SKM-1 treated with dmso at 0.1 percent for 144 hours (cell line): ENCODE data around the gene SLC44A3.

Experiments
- DNase-seq: peaks from one replicate; lab custom pipeline; 2025; ENCODE audit not compliant: unreplicated experiment; lab: John Stamatoyannopoulos, UW

SLC44A3 gene

DNA sequence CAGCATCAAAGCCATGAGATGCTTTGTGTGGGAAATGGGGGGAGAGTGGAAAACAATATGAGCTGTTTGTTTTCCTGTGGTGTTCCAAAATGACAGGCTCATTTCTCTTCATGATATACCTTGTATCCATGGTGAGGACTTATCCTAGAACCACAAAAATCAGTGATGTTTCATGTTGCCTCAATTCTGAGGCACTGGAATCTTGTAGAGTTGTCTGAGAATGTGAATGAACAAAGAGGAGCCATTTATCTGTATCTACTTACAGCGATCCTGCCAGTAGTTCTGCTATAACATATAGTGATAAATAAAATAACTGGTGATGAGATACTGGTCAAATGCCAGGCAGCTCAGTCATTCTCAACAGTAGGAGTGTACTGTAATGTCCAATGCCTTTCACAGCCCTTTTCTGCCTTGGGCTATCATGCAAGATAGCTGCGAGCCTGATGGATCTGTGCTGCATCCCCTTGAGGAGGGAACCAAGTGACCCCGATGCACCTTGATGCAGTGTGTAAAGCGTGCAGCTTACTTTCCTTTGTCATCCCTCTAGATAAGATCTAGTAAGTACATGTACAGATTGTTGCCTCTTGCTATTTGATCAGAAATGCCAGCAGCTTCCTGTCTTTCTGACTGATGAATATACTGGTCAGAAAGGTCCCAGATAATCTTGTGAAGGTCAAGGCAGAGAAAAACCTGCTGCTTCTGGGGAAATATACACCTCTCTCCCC is 52.8 kb downstream of the SLC44A3 start:
- no peak for DNase-seq

DNA sequence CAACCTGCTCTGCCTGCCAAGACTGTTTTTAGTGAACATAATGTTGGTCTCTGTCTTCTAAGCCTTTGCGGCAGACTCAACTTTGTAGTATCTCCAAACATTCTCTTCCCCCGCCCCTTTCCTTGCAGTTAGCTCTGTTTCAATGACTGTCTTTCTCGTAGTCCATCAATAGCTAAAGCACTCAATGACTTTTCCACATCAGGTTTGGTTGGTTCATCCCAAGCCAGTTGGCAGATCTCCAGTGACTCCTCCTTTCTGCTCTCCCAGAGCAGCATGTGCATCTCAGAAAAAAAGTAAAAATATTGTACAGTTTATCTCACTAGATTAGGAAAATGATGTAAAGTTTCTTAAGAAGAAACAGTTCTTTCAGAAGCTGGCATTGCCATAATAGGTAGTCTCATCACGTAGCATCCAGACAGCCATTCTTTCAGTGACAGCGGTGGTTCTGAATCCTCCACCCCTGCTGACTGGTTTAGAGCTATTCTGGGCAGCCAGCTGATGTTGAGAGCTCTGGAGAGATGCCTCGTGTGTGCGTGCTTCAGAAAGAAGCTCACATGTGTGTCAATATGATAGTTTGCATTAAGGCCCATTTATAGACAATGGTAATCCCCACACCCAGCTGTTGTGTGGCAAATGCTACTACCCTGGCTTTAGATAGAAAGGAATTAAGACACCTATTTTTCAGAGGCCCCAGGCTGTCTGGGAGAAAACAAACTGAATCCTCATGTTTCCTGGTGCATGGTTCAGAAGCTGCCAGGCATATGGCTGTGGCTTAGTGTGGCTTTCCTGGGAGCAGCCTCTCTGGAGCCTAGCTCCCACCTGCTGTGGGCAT is 53.6 kb downstream of the SLC44A3 start:
- DNase-seq: no peak

DNA sequence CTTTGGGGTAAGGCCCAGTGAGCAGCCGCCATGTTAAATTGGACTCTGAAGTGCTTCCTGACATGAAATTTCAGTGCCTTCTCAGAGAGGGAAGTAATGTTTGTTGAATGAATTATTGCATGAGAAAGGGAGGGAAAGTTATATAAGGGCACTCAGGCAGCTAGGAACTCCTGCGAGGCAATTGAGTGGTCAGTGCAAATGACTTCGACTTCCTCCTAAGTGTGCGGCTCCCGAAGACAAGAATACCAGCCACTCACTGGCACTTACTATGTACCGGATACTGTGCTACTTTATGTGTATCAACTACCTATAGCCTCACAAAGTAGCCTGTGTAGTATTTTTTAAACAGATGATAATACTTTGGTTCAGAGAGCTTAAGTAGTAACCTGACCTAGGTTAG is 54.3 kb downstream of the SLC44A3 start:
- no peak for DNase-seq

DNA sequence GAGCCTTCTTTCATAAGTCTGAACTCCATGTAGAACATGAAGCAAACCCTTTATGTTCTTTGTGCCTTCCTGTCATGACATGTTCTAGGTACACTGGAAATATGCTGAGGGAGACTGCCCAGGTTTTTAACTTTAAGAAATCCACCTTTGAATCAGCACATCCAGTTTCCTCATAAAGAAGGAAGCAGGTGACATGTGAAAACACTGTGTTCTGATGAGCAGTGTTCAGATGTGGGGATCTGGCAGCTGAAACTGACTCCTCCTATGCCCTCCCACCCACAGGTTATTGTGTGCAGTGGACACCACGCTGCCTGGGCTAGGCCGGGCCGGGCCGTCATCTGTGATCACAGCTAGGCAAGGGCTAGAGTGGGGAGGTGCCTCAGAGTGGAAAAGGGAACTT is 55.6 kb downstream of the SLC44A3 start:
- no peak for DNase-seq

DNA sequence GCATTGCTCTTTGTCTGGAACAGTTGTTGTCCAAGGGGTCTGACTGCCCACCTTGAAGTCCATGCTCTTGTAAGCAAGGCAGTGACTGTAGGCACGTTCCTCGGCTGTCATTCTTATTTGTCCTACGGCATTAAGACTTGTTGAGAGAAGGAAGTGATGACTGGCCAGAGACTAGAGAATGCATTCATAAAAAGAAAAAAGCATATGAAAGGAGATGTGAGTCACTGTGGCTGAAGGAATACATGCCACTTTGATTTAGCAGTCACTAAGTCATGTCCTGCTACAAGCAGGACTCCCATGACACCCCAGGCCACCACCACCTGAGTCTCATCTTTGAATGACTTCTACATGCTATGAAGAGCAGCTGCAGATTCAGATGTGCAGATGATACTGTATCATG is 56.2 kb downstream of the SLC44A3 start:
- no peak for DNase-seq

DNA sequence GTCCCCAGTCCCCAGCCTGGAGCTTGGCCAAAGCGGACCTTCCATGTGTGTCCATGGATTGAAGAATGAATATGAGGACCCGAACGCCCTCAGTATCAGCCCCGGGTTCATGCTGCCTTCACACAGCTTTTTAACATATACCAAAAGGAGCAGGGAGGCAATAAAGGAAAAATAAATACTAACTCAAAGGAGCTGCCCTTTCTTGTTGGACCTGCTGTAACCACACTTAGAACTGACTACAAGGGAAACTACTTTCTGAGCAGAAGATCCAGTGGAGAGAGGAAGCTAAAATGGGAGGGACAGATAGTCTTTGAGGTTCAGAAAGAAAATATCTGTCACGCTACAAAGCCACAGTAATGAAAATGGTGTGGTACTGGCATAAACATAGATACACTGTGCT is 58.2 kb downstream of the SLC44A3 start:
- no peak for DNase-seq

DNA sequence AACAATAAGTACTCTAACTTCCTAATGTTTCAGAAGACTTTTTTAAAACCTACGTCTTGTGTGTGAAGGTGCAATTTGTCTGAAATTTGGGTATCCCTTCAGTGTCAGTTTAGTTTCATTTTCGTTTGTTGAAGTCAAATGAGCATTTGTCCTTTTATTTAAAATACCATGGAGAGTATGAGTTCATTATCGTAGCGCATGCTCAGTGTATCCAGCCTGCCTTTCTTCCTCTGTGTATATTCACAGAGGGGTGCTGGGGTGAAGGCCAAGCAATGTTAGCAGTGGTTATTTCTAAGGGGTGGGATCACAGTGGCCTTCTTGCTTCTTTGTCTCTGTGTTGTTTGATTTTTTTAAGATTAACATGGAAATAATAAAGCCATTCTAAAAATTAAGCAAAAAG is 63.5 kb downstream of the SLC44A3 start:
- DNase-seq: no peak

DNA sequence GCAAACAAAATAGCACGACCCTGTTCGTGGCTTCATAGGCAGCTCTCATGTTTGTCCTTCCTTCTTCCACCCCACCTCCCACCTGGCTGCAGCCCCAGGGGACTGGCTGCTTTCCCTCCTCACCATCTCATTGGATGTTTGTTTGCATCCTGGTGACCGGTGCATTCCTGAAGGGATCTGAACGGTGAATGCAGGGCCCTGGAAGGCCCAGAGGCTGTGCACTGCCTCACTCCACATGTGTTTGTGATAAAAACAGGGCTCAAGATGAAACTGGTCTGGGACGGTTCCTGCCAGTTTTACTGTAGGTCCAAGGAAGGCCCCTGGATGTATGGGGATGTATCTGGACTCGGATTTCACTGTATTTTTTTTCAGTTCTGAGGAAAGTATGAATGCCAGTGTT is 63.9 kb downstream of the SLC44A3 start:
- DNase-seq: no peak

DNA sequence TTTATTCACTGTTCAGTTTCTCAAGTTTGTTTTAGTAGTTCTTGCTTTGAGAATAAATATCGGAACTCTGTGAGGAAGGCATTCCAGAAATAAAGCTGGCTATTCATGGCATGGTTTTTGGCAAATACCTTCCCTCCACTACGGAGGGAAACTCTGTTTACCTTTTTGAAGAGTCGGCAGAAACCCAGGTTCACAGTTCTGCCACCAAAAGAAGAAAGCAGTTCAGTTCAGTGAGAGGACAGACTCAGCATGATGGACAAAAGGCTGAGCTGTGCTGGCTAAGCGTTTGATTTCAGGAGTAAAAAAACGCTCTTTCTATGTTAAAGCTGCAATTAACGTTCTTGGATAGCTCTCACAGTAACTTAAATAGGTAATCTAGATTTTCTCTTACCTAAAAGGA is 64.3 kb downstream of the SLC44A3 start:
- no peak for DNase-seq

DNA sequence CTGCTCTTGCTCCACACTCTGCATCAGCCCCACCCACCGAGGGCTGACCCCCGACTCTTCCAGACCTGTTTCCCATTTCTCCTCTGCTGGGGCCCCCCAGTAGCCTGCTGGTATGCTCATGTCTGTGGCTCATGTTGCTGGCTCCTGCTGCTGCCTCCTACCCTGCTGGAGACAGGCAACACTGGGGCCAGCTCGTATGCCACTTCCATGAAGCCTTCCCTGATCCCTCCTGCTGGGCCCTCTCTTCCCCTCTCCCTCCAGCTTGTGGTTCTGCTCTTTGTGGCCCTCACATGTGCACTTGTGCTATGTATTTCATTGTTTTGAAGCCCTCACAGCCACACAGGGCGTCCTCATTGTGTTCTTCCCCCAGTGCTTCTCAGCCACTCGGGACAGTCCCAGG is 66.2 kb downstream of the SLC44A3 start:
- no peak for DNase-seq

DNA sequence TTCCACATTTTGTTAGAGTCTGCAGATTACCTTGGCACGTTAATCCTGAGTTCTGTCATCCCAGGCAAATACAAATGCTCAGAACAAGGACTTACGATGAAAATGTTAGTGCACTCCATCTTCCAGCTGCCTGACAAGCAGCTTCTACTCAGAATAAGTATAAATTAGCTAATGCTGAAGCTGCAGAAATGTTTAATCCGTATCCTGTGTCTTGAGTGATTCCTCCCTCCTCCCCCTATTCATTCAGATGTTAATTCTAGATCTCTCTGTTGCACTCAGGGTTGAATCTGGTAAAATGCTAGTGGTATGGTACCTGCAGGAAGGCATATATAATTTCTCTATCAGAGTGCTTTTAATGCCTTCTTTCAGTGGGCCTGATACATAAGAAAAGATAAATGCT is 66.9 kb downstream of the SLC44A3 start:
- no peak for DNase-seq

DNA sequence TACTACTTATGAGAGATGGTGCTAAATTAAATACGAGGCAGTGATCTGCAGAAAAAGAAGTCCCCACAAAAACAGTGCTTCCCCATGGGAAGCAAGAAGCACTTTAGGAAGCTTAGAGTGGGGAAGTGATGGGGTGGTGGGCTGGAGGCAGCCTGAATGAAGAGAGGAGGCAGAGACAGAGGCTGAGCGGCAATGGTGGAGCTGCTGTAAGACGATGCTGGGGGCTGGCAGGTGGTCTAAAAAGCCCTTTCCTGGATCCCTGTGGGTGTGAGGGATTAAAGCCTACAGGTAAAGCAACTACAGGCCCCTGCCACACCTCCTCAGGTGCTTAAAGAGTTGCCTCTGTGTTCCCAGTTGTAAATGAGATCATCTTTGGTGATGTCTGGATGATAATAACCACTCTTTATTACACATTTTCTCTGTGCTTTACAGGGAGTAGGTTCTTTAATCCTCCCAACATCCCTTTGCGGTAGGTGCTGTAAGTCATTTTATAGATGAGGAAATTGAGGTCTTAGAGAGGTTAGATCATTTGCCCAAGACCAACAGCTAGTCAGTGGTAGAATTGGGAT is 67.5 kb downstream of the SLC44A3 start:
- no peak for DNase-seq

DNA sequence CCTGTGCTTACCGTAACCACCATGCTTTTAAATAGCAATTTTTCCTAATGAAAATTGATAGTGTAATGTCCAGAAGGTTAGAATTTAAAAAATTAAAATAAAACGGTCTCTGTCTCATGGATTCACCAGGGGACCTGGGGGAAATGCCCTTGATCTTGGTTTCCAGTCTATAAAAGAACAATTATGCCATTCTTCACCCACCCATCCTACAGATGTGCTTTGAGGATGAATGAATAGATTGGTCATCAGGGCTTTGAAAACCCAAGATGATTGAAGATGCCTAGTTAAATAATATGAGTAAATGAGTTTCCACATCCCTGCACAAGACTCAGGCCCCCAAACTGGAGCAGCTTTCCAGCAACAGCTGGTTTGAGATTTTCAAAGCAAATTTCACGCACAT is 68.0 kb downstream of the SLC44A3 start:
- no peak for DNase-seq

DNA sequence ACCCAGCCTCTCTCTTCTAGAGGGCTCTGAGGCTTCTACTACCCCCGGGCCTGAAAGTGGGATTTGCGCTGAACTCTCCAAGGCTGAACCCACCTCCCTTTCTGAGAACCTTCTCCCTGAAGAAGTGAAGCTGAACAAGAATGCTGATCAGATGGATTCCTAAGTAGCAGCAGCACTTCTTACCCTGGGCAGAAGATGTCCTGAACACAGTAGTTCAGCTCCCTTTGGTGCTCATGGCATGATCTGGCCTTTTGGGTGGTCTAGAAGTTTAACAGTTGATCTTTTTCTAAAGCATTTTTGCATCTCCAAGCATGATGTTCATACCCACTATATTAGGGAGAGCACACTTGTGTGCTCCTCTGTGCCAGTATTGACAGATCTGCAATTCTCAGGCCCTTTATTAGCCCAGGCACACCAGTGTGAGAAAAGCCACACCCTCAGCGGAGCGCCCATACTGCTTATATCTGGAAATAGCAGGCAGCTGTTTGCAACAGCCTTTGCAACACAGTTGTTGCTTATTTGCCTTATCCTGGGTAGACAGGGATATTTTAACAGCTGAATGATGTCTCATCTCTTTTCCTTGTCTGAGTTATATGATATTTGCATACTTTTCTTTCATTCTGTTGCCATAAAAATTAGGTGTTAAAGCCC is 72.6 kb downstream of the SLC44A3 start:
- DNase-seq: no peak

DNA sequence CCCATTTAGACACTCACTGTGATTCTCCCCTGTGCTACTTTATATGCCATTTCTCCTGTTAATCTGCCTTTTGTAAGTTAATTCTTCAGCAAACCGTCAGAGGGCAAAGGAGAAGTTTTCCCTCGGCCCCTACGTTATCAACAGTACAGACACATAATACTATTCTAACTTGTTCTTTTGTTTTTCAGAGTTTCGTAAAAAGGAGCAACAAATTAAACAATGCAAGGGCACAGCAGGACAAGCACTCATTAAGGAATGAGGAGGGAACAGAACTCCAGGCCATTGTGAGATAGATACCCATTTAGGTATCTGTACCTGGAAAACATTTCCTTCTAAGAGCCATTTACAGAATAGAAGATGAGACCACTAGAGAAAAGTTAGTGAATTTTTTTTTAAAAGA is 74.5 kb downstream of the SLC44A3 start:
- DNase-seq: no peak

DNA sequence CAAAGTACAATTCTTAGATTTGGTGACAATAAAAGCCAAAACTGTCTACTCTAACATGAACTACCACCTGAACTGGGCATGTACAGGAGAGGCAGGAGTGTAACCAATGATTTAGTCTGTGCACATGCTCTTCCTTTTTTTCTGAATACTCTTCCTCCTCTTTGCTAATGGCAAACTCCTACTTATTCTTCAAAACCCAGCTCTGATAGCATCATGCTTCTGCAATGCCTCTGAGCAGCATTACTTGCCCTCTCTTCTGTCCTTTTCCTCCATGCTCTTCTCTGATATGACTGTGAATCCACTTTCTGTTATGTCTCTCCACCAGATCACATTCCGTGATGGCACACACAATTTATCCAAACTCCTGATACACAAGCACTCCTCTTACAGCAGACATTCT is 75.4 kb downstream of the SLC44A3 start:
- no peak for DNase-seq

DNA sequence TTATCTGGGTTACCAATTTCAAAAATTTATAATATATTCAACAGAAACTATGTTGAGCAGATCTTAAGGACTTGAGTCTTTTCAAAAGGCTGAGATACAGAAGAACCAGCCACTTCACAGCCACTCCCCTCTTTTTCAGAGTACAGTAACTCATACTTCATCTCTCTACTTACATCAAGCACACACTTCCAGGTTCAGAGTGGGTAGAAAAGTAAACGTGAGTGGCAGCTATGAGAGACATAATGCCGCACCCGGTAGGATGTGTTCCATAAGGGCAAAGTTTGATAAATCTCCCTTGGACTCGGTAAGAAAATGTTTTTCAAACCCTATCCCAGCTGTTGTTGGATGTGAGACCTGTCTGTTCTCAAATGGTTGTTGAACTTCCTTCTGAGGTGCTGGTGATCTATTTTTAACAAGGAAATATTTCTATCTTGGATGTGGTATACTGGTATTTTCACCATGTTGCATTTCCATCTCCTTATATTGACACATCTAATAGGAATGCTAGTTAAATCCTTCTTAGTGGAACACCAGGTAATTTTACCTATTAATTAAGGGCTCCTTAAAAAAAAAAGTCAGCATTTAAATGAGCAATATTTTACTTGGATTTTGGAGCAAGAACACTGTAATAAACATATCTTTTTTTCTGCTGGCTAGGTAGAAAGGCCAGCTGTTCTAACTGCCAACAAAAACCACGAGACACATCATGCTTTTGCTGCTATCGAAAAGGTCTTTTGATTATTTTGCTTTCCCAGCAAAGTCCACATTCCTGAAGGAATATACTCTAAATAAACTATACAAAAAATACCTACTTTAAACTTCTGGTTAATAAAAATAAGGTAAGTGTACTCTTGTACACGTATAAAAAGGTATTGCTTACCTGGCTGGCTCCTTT is 78.6 kb downstream of the SLC44A3 start:
- DNase-seq: no peak

DNA sequence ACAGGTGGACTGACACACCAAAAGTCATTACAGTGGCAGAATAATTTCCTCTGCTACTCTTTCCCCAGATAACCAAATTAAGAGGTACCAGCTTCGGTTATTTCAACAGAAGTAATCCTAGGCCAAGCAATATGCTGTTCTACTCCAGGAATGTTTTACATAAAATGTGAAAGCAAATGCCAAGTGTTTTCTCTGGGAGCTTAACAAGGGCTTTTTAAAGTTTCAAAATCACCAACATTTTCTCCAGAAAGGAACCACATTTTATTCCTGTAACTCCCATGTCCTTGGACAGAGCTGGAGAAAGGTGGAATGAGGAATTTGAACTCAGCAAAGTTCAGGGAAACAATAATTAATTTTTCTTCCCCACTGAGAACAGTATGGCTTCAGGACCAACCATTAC is 79.6 kb downstream of the SLC44A3 start:
- no peak for DNase-seq

DNA sequence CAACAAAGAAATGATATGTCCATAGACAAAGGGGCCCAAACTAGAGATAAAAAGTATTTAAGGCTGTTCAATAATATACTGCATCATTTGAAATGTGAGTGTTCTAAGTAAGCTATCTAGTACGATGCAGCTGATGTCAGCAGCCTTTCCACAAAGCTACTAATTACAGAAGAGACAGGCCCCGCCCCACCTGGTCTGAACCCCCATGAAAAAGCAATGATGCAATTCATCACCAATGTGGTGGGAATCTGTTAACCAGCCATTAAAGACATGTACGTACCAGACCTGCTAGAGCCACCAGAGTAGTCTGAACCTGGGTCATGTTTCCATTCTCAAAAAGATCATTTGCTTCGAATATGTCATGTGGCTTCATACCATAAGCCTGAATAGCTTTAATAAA is 81.7 kb downstream of the SLC44A3 start:
- no peak for DNase-seq

DNA sequence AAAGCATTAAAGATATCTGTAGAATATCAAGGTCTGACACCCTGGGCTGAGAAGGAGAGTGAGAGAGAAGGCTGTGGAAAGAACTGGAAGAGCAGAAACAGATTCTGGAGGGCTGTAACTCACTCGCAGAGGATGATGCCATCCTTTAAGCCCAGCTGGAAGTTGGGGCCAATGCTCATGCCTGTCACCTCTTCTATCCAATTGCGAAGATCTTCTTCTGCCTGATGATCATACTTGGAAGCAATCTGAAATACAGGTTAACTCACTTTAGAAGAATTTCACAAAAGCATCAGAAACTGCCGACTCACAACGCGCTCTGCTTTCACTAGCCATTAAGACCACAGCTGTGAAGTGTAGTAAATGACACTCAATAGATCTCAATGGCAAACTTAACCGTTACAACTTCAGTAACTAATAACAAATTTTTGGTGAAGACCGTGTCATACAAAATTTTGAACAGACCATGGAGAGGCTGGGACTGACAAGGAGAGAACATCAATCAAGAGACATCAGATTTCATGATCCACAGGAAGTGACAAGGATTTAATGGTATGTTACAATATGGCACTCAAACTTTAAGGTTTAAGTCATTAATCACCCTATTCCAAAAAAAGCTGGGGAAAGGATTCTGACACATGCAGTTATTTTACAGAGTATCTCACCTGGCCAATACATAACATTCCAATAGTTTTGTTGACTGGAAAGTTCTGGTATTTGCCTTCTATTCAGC is 83.3 kb downstream of the SLC44A3 start:
- no peak for DNase-seq
